ENCODE results near the gene PPDPF.

PPDPF gene

DNA sequence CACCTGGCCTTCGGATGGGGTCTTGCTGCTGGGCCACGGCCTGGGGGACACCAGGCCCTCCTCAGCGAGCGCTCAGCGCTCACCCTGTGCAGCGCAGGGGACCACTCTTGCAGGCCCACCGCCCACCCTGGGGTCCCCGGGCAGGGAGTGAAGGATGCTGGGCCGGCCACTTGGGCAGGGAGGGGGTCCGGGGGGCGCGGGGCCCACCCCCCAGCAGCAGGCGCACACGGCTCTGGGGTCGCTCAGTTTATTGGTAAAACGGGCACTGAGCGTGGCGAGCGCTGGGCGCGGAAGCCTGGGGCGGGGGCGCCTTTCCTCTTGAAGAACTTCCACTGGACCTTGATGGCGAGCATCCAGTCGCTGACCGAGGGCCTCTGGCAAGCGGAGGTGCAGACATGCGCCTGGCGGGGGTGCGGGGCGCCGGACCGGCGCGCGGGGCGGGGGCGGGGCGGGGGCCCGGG, 32.8 kb upstream of the PPDPF start:
- DNase-seq = no peak

DNA sequence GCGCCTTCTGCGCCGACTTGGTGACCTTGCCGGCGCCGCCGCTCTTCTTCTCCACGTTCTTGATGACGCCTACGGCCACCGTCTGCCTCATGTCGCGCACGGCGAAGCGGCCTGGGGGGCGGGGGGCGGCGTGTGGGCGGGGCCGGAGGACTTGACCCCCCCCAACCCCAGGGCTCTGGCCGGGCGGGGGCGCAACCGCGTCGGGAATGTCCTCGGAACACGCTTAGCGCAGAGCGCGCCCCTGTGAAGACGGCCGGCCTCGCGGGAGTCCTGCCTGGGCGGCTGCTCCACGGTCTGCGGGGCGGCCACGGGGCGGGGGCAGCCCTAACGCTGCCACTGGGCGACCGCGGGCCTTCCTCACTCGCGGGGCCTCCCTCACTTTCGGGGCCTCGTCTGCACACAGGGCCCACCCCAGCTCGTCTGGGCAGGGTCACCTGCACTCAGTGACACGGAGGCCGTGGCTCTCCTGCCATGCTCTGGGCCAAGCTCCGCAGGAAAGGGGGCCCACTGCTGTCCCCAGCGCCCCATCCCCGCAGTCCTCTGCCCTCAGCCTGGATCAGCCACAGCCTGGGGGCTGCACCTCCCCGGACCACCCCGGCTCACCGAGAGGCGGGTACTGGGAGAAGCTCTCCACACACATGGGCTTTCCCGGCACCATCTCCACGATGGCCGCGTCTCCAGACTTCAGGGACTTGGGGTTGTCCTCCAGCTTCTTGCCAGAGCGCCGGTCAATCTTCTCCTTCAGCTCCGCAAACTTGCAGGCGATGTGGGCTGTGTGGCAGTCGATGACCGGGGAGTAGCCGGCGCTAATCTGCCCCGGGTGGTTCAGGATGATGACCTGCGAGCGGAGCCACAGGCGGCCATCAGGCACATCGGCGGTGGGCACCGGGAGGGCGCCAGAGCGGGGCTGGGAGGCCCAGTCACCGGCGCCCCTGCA, 32.0 kb upstream of the PPDPF start:
- DNase-seq = no peak

- no peak for DNase-seq
Measured at GRCh38 chr20:63490416-63490815, 30.1 kb upstream of the PPDPF start.

GRCh38 chr20:63491078-63491477, 29.5 kb upstream of the PPDPF start:
- no peak for DNase-seq

DNA sequence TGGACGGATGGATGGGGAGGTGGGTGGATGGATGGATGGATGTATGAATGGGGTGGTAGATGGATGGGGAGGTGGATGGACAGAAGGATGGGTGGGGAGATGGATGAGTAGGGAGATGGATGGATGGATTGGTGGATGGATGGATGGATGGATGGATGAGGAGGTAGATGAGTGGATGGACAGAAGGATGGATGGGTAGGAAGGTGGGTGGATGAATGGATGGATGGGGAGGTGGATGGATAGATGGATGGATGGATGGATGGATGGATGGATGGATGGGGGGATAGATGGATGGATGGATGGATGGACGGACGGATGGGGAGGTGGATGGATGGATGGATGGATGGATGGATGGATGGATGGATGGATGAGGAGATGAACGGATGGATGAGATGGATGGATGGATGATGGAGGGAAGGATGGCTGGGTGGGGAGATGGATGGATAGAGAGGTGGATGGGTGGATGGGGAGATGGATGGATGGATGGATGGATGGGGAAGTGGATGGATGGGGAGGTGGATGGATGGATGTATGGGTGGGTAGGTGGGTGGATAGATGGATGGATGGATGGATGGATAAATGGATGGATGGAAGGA, 28.8 kb upstream of the PPDPF start:
- no peak for DNase-seq

DNA sequence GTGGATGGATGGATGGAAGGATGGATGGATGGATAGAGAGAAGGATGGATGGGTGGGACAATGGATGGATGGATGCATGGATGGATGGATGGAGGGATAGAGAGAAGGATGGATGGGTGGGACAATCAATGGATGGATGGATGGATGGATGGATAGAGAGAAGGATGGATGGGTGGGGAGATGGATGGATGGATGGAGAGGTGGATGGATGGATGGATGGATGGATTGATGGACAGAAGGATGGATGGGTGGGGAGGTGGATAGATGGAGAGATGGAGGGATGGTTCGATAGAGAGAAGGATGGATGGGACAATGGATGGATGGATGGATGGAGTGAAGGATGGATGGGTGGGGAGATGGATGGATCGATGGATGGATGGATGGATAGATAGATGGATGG, 28.0 kb upstream of the PPDPF start:
- no peak for DNase-seq

GRCh38 chr20:63492982-63493381, 27.6 kb upstream of the PPDPF start:
- DNase-seq = no peak

GRCh38 chr20:63493563-63494020, 27.0 kb upstream of the PPDPF start:
- DNase-seq = no peak

- no peak for DNase-seq
Measured at GRCh38 chr20:63494084-63494419, 26.5 kb upstream of the PPDPF start.

GRCh38 chr20:63494420-63495166, 26.0 kb upstream of the PPDPF start:
- DNase-seq = no peak

DNA sequence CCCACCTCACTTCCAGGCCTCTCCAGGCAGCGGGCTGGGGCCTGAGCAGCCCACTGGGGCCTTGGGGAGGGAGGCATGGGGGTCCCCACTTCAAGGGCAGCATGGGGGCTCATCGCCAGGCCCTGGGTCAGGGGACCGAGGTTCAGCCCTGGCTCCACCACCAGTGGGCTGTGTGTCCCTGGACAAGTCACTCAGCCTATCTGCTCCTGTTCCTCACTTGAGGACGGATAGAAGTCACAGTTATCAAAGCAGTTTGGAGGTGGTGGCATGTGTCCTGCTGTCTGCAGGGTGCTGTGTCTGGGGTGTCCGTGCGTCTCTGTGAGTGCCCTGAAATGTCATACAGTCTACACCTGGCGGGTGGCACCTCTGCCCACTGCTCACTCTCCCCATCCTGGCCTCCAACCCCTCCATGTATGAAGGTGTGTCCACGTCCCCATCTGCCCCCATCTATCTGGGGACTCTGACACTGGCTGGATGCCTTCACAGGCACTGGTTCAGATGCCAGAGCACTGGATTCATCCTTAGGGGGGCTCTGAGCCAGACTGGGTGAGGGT, 25.3 kb upstream of the PPDPF start:
- DNase-seq = no peak

GRCh38 chr20:63495741-63496595, 24.6 kb upstream of the PPDPF start:
- DNase-seq = peak; percentile 78 to 85

DNA sequence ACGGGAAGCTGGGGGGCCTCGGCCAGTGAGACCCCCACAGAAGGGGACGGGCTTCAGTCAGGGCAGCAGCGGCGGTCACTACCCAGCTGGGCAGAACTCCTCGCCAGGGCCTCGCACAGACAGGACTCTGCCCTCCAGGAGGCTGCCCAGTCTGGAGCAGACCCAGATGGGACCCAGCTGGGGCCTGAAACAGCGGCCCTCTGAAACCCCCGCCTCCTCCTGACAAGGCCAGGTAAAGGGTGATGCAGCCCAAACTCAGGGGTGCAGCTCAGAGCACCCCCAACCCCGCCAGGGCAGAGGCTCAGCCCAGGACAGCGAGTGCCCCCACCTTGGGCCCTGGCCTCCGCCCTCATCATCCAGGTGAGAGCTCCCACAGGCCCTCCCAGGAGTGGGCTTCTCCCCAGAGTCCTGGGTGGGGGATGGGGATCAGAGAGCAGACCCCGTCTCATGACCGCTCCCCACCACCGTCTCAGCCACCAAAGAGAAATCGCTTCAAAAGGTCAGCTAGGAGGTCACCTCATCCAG, 23.9 kb upstream of the PPDPF start:
- no peak for DNase-seq

GRCh38 chr20:63497138-63497945, 23.2 kb upstream of the PPDPF start:
- DNase-seq = no peak

DNA sequence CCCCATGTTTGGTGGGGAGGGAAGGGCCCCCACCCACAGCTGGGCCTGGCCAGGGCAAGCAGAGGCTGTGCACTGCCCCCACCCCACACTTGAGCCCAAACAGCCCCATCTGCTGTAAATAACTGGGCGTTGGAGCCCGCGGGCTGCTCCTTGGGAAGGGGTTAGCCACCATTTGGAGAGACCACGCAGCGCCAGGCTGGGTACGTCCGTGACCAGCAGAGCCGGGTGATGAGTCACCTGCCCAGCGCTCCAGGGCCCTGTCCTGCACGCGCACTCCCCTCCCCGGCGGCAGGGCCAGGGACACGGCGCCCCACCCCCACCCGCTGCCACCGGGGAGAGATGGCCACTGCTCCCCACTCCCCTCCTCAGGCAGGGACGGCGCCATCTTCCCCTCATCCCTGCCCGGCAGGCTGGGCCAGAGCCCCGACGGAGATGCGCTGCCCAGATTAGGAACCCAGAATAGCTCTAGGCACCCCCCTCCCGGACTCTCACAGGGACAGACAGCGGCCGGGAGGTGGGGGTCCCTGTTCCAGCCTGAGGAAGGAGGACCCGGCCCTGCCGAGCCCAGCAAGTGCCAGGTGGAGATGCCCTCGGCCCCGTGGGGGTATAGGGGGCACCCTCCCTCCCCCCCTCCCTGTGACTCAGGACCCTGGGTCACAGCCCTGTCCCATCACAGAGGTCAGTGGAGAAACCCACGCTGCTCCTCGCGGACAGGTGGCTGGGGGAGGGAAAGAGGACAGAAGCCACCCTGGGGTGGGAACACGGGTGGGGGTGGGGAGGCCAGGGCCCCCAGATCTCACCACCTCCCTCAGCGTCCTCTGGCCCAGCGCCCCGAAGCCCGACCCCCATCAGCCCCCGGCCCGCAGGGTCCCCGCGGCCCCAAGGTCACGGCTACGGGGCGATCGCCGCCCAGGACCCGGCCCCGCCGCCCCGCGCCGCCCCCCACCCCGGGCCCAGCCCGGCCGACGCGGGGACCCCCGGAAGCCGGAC, 22.3 kb upstream of the PPDPF start:
- no peak for DNase-seq

DNA sequence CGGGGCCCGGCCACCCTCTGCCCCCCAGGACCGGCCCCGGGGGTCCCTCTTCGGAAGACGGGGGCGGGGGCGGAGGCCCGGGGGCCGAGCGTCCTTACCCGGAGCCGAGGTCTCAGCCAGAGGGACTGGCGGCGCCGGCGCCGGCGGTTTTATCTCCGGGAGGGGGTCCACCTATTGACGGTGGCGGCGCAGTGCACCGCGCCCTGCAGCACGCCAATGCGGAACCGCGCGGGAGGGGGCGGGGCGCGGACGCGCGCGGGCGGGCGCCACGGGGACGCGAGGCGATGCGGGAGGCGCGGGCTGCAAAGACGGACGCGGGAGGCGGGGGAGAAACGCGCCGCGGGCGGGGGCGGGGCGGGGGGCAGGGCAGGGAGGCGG, 21.6 kb upstream of the PPDPF start, which contains the start of gene EEF1A2:
TSS of gene EEF1A2 (minus strand) at position 124 of the 378 bp plus-strand sequence. CDS start 1,320 bp downstream, outside the sequence.
- no peak for DNase-seq

DNA sequence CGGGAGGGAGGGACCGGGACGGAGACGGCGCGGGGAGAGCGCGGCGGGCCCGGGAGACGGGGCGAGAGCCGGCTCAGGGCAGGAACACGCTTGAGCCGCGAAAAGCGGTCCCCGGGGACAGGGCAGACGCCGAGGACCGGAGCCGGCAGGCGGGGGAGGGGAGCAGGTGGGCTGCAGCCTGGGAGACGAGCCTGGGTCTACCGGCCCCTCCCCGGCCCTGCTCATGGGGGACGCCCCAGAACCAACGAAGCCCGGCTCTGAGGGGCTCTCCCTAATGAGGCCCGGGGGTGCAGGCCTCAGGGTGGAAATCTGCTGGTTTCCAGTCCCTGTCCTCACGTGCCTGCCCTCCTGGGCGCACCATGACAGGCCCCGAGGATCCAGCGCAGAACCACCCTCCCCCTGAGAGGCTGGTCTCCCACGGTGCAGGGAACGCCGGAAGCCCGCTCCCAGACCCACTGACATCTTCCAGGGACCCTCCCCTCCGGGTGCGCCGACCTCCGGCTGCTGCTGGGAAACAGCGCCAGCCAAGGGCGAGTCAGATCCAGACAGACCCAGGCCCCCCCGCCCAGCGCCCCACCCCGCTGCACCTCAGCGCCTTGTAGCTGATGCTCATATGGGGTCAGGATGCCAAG, 21.1 kb upstream of the PPDPF start:
- DNase-seq = no peak

- DNase-seq = no peak
Measured at GRCh38 chr20:63500151-63500901, 20.2 kb upstream of the PPDPF start.

Data from stimulated activated CD4-positive, alpha-beta T cell treated with anti-CD3 and anti-CD28 coated beads, Interleukin-2, amount 100 ng/mL, for 48 hours (primary cell).